DND-41 (cell line): ENCODE data around the gene SLC30A4.

ENCODE experiments used
- CTCF ChIP-seq: IDR thresholded peaks from 2 replicates; pipeline ENCODE4 v1.5.1; 2012; ENCODE audit warnings: borderline replicate concordance, low read length, moderate library complexity, mild to moderate bottlenecking; ENCODE audit not compliant: poor library complexity, severe bottlenecking; ENCODE audit errors: extremely low read depth
- EZH2 ChIP-seq: IDR thresholded peaks from 3 replicates; pipeline ENCODE4 v1.6.1; 2012; ENCODE audit warnings: borderline replicate concordance, low read depth, mild to moderate bottlenecking, moderate library complexity, low read length, inconsistent platforms; ENCODE audit not compliant: severe bottlenecking

GRCh38 chr15:45539680-45540079, 17.1 kb upstream of the SLC30A4 start:
- TF ChIP-seq CTCF (no peak), EZH2 (no peak)
